Gastrocnemius medialis (tissue), 4 donors: Measurements from ENCODE around the gene CRHR1.

ENCODE experiments used
- POLR2A ChIP-seq, 2 donors: fragments of 450-650 bp; IDR thresholded peaks; one replicate each; pipeline ENCODE4 v1.6.1; 2017; ENCODE audit warnings: antibody characterized with exemption in 2 of 2, mild to moderate bottlenecking in 2 of 2, moderate library complexity in 2 of 2
- TF ChIP-seq, protein P1 (sequence below), 5 experiments: fragments of 450-650 bp in 3 of 5; fragments of 200-600 bp in 2 of 5; sonication (generic) in 2 of 5; IDR thresholded peaks in 4 of 5; conservative IDR thresholded peaks in 1 of 5; 1 replicate in 4 of 5; 2 replicates in 1 of 5; pipeline ENCODE4 v1.5.1; 2016 to 2019; ENCODE audit warnings: antibody characterized with exemption in 5 of 5, mild to moderate bottlenecking in 3 of 5, moderate library complexity in 3 of 5

DNA sequence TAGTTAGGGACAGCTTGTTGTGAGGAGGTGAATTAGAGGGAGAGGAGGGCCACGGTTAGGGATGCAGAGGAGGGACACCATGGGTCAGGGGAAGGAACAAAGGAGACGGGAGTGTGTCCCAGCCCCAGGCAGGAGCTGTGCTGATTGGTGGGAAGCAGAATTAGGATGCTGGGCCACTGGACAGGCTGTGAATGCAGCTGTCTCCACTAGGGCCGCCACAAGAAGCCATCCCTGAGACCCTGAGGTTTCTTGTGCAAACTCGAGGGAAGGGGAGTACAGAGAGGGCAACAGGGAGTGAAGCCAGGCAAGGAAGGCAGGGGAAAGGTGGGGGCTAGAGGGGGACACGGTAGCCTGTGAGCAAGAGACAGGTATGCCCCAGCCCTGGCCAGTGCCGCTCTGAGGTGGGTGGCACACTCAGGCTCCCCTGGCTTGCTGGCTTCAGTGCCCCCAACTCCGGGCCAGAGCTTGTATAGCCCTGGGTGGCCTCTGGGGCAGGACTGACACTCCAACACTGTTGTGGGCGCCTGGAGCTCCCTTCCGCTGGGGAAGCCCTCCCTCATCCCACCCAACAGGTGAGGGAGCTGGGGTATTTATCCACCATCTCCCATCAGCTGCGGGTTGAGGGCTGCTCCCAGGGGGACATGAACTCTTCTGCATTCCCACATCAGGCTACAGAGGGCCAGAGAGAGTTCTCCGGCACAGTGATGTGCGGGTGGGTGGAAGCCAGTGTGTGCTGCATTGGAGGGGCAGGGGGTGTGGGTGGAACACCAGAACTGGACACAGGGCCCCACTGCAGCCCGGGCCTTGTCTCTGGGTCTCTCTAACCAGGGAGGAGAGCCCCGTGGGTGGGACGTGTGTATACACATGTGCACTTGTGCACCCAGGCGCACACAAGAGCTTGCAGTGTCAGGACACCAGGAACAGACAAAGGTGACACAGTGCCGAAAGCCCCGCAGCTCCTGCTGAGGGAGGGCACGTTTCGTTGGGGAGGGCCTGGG, 52.2 kb downstream of the CRHR1 start:
- TF ChIP-seq, protein P1, sequence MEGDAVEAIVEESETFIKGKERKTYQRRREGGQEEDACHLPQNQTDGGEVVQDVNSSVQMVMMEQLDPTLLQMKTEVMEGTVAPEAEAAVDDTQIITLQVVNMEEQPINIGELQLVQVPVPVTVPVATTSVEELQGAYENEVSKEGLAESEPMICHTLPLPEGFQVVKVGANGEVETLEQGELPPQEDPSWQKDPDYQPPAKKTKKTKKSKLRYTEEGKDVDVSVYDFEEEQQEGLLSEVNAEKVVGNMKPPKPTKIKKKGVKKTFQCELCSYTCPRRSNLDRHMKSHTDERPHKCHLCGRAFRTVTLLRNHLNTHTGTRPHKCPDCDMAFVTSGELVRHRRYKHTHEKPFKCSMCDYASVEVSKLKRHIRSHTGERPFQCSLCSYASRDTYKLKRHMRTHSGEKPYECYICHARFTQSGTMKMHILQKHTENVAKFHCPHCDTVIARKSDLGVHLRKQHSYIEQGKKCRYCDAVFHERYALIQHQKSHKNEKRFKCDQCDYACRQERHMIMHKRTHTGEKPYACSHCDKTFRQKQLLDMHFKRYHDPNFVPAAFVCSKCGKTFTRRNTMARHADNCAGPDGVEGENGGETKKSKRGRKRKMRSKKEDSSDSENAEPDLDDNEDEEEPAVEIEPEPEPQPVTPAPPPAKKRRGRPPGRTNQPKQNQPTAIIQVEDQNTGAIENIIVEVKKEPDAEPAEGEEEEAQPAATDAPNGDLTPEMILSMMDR (IDR thresholded peaks at IDR 0.05 in 4 of 5, conservative IDR thresholded peaks at IDR 0.05 in 1 of 5): no peak
- no peak for TF ChIP-seq POLR2A (IDR thresholded peaks at IDR 0.05)
